Activated gamma-delta T cell treated with anti-CD3 and anti-CD28 coated beads, Interleukin-2, amount 50 U/mL, for 16 hours (primary cell): ENCODE measurements around the gene GPR156.
"Not testable (repeated sequence)": the region's sequence is repeated elsewhere in the genome, so short reads cannot be mapped to it uniquely, and the experiment has no call there.

Experiments
- DNase-seq: peaks from one replicate; pipeline ENCODE4 v3.0.0-alpha.2; 2020; ENCODE audit warnings: low read depth

GPR156 gene

DNA sequence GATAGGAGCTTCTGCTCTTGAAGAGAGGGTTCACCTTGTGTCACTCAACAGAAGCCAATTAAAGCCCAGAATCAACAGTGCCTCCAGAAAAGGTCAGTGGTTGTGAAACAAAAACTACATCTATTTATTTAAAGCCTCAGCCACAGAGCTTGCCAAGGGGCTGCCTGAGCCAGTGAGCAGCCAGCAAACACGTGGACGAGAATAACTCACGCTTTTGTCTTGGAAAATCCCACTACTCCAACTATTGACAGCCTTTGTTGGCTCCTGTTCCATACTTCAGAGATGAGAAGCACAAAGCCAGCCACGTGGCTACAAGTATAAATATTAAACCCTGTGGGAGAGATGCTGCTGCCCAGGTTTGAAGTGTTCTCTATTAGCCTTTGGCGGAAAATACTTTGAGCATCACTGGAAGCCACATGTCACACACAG is 10.3 kb downstream of the GPR156 start:
- no peak for DNase-seq

GRCh38 chr3:120272286-120272685 is 12.7 kb downstream of the GPR156 start:
- no peak for DNase-seq

GRCh38 chr3:120265989-120266388 is 19.0 kb downstream of the GPR156 start:
- DNase-seq = no peak

GRCh38 chr3:120264963-120265362 is 20.1 kb downstream of the GPR156 start:
- DNase-seq = no peak

DNA sequence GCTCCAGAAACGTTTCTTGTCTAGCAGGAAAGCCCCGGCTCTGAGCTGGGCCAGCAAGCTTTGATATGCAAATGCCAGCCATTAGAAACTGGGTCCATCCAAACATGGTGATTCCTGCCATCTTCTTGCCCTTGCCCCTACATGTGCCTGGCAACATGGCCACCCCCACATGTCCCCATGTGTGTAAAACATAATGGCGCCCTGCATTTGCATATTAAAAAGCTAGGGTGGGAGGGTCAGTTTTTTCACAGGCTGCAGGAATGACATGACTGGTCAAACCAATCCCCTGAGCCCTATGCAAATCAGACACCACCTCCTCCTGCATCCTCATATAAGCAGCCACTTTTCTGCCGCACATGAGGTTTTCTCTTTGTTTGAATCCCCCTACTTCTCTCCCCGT is 21.2 kb downstream of the GPR156 start:
- DNase-seq = no peak

DNA sequence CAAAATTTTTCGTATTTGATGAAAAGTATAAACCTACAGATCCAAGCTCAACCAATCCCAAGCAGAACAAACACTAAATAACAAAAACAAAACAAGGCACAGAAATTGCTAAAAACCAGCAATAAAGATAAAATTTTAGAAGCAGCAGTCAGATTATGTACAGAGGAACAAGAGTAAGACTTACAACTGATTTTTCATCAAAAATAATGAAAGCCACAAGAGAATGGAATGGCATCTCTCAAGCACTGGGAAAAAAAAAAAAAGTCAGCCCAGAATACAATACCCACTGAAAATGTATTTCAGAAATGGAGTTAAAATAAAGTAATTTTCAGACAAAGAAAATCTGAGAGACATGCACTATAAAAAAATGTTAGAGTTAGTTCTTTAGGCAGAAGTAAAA is 27.0 kb downstream of the GPR156 start:
- no peak for DNase-seq

- no peak for DNase-seq
Measured at GRCh38 chr3:120245386-120245785, 39.6 kb downstream of the GPR156 start.

GRCh38 chr3:120244834-120245225 is 40.2 kb downstream of the GPR156 start:
- no peak for DNase-seq

DNA sequence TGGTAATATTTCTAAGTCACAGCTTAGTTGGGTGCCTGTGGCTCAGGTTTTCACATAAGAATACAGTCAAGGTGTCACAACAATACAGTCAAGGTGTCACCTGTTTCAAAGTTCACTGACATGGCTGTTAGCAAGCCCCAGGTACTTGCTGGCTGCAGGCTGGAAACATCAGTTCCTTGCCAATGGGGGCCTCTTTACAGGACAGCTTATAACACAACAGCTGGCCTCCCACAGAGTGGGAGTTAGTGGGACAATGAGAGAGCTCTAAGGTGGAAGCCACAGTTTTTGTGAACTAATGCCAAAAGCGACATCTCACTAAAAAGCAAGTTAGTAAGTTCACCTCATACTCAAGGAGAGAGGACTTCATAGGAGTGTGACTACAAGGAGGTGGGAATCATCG is 45.4 kb downstream of the GPR156 start:
- DNase-seq = no peak

DNA sequence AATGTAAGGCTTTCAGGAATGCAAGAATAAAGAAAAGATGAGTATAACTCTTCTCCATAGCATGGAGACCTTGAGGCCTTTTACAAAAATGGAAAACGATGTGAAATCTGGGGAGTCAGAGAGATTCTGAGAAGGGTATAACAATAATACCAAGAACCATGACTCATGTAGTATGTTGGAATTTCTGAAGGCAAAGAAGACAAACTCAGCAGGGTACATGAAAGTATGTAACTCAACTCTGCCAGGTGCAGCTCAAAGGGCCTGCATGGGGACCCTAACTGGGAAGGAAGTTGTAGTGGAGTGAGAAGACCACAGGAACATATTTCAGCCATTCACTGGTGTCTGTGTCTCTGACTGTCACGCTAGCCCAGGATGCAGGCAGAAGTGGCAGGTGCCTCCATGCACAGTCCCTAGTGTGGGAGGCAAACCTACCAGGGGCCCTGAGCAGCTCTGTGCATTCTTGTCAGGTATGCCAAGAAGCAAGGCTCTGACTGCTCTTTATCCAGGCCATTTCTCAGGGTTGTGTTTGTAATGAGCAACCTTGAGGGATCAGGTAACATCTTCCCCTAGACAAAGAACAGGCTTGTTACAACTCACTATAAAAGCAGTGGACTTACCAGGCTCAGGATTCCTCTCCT is 57.2 kb downstream of the GPR156 start:
- no peak for DNase-seq

DNA sequence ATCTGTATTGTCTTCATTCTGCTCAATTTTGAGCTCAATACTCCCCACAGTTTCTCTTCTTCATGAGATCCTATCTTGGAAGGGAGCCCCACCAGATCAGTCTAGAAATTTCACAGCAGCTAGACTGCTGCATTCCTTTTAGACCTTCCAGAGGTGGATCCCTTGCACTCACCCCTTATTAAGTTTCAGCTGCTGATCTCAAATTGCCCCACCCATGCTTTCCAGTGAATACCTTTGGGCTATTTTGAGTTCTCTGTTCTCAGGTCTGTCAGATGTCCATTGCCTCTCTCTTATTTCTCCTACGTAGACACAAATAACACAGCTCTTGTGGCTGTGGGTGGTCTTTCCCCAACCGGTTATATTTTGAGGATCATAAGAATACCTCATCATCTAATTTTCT is 60.8 kb downstream of the GPR156 start:
- no peak for DNase-seq

DNA sequence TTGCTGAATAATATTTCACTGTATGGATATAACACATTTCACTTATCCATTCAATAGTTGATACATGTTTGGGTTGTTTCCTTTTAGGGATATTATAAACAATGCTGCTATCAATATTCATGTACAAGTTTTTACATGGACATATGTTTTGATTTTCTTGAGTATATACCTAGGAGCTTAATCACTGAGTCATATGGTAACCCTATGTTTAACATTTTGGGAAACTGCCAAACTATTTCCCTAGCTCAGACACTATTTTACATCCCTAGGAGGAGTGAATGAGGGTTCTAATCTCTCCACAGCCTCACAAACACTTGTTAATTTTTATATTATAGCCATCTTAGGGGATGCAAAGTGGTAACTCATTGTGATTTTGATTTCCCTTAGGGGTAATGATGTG is 66.0 kb downstream of the GPR156 start:
- no peak for DNase-seq

GRCh38 chr3:120216633-120217032 is 68.4 kb downstream of the GPR156 start:
- DNase-seq = not testable (repeated sequence)

GRCh38 chr3:120214176-120214575 is 70.8 kb downstream of the GPR156 start:
- no peak for DNase-seq

DNA sequence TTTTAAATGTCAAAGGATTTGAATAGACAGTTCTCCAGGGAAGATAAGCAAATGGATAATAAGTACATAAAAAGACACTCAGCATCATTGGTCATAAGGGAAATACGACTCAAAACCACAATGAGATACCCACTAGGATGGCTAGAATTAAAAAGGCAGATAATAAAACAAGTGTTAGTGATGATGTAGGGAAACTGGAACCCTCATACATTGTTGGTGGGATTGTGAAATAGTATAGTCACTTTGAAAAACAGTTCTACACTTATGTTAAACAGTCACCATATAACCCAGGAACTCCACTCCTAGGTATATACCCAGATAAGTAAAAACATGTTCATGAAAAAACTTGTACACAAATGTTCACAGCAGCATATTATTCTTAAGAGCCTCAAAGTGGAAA is 72.5 kb downstream of the GPR156 start:
- DNase-seq = no peak

DNA sequence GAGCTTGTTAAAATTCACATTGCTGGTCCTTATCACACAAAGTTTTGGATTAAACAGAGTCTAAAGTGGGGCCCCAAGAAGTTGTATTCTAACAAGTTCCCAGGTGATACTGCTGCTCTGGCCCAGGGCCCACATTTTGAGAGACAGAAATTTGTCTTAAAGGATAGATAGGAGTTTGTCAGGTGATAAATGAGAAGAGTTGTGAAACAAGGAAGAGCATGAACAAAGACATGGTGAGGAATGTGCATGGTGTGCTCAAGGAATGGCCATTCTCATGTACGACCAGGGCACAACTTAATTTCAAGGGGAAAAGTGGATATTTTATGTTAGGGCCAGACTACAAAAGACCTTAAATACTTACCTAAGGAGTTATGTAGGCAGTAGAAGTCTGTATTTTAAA is 75.6 kb downstream of the GPR156 start:
- DNase-seq = no peak

- no peak for DNase-seq
Measured at GRCh38 chr3:120204338-120204737, 80.7 kb downstream of the GPR156 start.

GRCh38 chr3:120203621-120204020 is 81.4 kb downstream of the GPR156 start:
- DNase-seq = no peak

GRCh38 chr3:120203016-120203415 is 82.0 kb downstream of the GPR156 start:
- no peak for DNase-seq

DNA sequence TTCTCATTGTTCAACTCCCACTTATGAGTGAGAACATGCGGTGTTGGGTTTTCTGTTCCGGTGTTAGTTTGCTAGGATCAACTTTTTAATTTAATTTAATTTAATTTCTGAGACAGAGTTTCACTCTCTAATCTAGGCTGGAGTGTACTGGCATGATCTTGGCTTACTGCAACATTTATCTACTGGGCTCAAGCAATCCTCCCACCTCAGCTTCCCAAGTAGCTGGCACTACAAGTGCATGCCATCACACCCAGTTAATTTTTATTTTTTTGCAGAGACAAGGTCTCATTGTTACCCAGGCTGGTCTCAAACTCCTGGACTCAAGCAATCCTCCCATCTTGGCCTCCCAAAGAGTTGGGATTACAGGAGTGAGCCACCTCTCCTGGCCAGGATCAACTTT is 82.7 kb downstream of the GPR156 start:
- DNase-seq = no peak

- no peak for DNase-seq
Measured at GRCh38 chr3:120200493-120201235, 84.4 kb downstream of the GPR156 start.

DNA sequence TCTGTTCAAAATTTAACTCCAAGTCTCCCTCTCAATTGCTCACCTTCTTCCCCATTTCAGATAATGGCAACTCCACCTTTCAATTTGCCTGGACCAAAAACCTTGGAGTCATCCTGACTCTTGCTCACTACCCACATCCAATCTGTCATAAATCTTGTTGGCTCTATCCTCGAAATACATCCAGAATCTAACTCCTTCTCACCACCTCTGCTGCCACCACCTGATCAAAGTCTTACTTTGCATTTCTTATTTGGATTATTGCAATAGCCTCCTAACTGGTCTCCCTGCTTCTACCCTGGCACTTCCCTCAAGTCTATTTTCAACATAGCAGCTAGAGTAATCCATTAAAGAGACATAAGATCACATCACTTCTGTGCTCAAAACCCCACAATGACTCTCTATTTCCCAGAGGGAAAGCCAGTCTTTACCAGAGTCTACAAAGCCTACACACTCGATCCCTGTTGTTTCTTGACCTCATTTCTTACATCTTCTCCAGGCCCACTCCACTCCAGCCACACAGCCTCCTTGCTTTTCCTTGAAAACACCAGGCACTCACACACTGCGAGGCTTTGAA is 86.6 kb downstream of the GPR156 start:
- no peak for DNase-seq

GRCh38 chr3:120196812-120197211 is 88.2 kb downstream of the GPR156 start:
- DNase-seq = no peak

DNA sequence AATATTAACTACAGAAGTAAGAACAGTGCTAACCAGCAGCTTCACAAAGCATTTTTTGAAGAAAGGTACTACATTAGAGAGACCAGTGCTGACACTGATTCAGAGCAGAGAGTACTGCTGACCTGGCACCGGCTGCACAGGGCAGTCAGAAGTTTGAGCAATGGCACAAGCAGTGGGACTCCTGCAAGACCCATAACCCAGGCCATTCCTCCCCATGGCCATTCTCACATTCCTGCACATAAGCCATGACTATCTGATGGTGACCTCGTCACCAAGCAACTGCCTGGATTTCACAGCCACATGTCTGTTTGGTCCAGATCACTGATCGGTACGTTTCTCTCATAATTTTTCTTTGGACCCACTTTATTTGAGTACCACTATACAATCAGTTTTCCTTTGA is 88.7 kb downstream of the GPR156 start:
- DNase-seq = no peak
